ENCODE data around the gene SNORC.

Gene SNORC

GRCh38 chr2:232920760-232921159 lies 50.7 kb downstream of the SNORC start:
- no peak for TF ChIP-seq CTCF (IDR thresholded peaks at IDR 0.05)
- H3K27me3 ChIP-seq: peaks cover 0 to 12% of the 10 kb centered on the region in 2 donors
- intact Hi-C loops (cut with DNase I; ENCODE audit: low total_unique reads): no loop called here

GRCh38 chr2:232924433-232924832 lies 54.4 kb downstream of the SNORC start:
- Histone ChIP-seq H3K4me3 (no peak overlapping the region), H3K27me3 (peaks cover 0 to 39% of the 10 kb centered on the region in 2 donors), H3K9me3 (no peaks in the 10 kb centered on the region), H3K36me3 (no peaks in the 10 kb centered on the region), H3K27ac (no peak overlapping the region), H3K4me1 (peaks cover 0 to 22% (median 16%) of the 10 kb centered on the region in 4 donors)
- DNase-seq: no peak
- intact Hi-C loops (cut with DNase I; ENCODE audit: low total_unique reads): no loop called here
- TF ChIP-seq CTCF (IDR thresholded peaks at IDR 0.05): no peak

More at GRCh38 chr2:232920760-232921159, 50.7 kb downstream of the SNORC start:
- Histone ChIP-seq H3K4me1 (no peaks in the 10 kb centered on the region), H3K27ac (no peak overlapping the region), H3K36me3 (no peaks in the 10 kb centered on the region), H3K4me3 (no peak overlapping the region), H3K9me3 (no peaks in the 10 kb centered on the region)
- no peak for DNase-seq

GRCh38 chr2:232925153-232925820 lies 55.2 kb downstream of the SNORC start:
- H3K36me3 ChIP-seq: no peaks in the 10 kb centered on the region
- DNase-seq: no peak
- no peaks in the 10 kb centered on the region for H3K9me3 ChIP-seq
- no peak overlapping the region for H3K27ac ChIP-seq
- peaks cover 0 to 22% (median 16%) of the 10 kb centered on the region in 4 donors for H3K4me1 ChIP-seq
- no peak overlapping the region for H3K4me3 ChIP-seq
- H3K27me3 ChIP-seq: peaks cover 0 to 43% of the 10 kb centered on the region in 2 donors
- no peak for TF ChIP-seq CTCF (IDR thresholded peaks at IDR 0.05)
- intact Hi-C loops (cut with DNase I; ENCODE audit: low total_unique reads): no loop called here

- no peak for TF ChIP-seq CTCF (IDR thresholded peaks at IDR 0.05)
- intact Hi-C loops (cut with DNase I; ENCODE audit: low total_unique reads): no loop called here
- Histone ChIP-seq H3K4me3 (no peak overlapping the region), H3K27me3 (peaks cover 0 to 43% of the 10 kb centered on the region in 2 donors), H3K27ac (no peak overlapping the region), H3K36me3 (no peaks in the 10 kb centered on the region), H3K9me3 (no peaks in the 10 kb centered on the region), H3K4me1 (peaks cover 0 to 22% (median 16%) of the 10 kb centered on the region in 4 donors)
- no peak for DNase-seq
These were observed 55.7 kb downstream of the SNORC start for GRCh38 chr2:232925821-232926156.

- Histone ChIP-seq H3K4me1 (peaks cover 0 to 22% (median 16%) of the 10 kb centered on the region in 4 donors), H3K27me3 (peaks cover 0 to 43% of the 10 kb centered on the region in 2 donors), H3K36me3 (no peaks in the 10 kb centered on the region), H3K9me3 (no peaks in the 10 kb centered on the region), H3K27ac (no peak overlapping the region), H3K4me3 (no peak overlapping the region)
- TF ChIP-seq CTCF (IDR thresholded peaks at IDR 0.05): no peak
- DNase-seq: no peak
- intact Hi-C loops (cut with DNase I; ENCODE audit: low total_unique reads): no loop called here
These were observed 56.4 kb downstream of the SNORC start for GRCh38 chr2:232926431-232926939.
